HG03354 (cell line): Measurements from ENCODE around the gene CEACAM21.
"Not testable (repeated sequence)": the region's sequence is repeated elsewhere in the genome, so short reads cannot be mapped to it uniquely, and the experiment has no call there.

Source experiments
- ATAC-seq: cut with Tn5 transposase; IDR thresholded peaks from one replicate; pipeline ENCODE4 v1.9.1; 2021; ENCODE audit warnings: mild to moderate bottlenecking; ENCODE audit not compliant: unreplicated experiment, poor library complexity, severe bottlenecking

The CEACAM21 gene

DNA sequence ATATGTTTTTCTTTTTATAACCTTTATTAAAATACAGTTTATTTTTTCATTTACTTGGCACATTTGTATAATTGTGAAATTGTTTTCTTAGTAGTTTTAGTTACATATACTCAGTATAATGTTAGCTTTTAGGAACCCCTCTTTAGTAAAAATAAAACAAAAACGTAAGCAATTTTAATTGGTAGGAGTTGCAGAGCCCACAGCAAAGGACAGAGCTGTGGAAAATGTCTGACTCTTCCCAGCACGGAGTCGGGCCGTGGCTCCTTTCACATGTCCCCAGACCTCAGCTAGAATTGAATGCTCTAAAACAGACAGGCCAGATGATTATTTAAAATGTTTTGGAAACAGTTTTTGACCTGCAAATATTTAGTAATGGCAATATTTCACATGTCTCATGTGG, 27.9 kb upstream of the CEACAM21 start:
- no peak for ATAC-seq

DNA sequence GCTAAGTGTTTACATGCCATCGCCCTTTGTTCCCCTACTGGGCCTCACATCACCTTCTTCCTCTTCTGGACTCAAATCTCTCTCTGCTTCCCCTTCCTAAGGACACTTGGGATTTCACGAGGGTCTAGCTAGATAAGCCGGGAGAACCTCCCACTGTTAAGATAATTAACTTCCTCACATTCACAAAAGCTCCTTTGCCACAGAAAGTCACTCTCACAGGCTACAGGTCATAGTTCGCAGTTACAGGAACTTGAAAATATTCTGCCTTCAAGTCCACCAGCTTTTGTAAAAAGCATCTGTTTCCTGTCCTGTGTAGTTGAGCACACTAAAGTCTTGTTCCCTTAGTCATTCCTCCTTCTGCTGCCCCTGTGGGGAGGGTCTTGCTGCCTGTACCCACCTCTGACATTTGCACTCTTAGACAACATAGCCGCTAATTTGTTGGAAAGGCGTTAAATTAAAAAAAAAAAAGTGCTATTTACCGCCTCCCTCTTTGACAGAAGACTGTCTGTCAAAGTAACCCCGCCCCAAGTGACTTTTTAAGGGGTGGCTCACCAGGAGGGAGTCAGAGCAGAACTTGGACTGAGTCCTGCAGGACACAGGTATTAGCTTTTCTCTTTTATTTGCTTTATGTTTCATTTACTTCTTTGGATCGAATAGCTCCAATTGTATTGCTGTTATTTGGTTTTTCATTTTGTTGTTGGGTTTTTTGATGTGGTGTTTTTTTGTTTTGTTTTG, 26.8 kb upstream of the CEACAM21 start:
- ATAC-seq = peak; percentile 60

DNA sequence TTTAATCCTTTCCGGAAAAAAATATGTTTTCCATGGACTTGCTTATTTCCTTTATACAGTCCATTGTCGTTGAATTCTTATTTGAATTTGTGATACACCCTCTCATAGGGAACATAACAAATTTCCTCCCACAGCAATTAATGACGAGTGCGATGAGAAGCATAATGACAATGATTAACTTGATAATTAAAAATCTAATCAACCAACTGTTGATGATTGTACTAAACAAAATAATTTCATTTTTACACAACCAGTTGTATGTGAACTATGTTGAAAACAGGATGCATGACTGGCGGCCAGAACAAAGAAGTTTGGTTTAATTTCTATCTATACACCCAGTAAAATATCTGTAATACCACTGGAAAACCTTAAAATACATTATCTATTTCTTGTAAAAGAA, 26.1 kb upstream of the CEACAM21 start:
- ATAC-seq = no peak

DNA sequence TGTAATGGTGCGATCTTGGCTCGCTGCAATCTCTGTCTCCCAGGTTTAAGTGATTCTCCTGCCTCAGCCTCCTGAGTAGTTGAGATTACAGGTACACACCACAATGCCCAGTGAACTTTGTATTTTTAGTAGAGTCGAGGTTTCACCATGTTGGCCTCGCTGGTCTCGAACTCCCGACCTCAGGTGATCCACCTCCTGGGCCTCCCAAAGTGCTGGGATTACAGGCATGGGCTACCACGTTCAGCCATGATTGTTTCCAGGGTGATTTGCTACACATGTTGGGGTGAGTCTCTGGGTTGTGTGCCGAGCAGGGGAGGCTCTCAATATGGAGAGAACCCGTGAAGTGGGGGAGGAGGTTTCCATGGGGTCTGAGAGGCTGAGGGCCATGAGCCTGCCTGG, 24.8 kb upstream of the CEACAM21 start:
- ATAC-seq = no peak

DNA sequence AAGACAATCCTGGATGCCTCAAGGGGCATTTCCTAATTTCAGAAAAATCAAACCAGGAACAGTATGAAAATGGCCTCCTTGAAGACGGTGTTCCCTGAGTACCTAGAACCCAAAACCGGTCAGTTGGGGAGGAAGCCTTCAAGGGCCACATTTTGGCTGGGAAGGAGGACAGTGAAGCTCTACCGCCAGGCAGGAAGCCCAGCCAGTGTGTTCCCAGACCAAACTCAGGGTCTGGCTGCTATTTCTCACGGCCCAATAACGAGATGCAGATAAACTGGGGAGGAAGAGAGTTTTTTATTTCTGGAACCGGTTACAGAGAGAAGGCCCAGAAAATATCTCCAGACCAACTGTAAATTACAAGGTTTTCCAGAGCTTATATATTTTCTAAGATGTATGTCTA, 24.3 kb upstream of the CEACAM21 start:
- no peak for ATAC-seq

DNA sequence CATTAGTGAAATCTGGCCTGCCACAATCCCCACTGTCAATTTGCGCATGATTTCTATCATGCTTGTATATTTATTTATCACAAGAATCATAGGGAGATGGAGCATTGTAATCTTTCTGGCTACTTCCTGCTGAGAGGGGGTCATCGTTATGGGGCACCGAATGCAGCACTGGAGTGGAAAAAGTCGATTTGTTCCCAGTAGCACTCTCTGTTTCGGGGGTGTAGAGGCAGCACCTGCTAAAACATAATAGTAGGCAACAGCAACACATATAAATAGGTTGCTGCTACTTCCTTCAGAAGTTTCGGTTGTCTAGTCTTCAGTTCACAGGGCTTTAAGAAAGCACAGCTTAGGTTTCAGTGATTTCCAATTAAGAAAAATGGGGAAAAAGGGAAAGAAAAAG, 23.4 kb upstream of the CEACAM21 start:
- ATAC-seq = peak; percentile 50

DNA sequence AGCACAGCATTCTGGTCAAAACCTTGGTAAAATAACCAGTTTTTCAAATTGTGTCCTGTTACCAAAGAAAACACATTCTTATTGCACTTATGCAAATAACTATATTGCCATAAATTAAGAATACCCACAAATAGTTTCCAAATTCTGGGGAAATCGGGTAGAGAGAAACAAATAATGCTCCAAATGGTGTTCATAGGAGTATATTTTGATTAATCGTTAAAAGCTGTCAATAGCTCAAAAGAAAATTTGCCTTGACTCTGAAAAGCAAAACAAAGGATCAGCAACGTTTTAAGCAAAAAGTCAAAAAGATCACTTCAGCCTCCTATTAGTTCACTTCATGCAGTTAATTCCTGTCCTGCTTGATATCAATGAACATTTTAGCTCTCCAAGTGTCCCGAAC, 22.2 kb upstream of the CEACAM21 start:
- no peak for ATAC-seq

DNA sequence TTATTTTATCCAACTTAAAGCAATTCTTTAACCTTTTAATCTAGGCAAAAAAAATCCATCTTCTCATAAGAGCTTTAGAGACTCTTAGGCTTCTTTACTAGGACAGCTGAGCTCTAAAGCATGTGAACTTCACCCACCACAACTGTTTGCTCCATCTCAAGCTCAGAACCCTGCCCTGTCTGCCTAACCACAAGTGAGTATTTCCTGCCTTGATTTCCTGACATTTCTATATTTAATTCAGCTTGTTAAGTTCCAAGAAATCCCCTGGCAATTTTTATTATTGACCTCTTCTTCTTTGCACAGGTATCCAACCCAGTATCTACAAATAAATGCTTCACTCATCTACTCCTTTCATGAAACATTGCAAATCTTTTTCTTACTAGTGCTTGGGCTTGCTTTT, 21.1 kb upstream of the CEACAM21 start:
- ATAC-seq = no peak

DNA sequence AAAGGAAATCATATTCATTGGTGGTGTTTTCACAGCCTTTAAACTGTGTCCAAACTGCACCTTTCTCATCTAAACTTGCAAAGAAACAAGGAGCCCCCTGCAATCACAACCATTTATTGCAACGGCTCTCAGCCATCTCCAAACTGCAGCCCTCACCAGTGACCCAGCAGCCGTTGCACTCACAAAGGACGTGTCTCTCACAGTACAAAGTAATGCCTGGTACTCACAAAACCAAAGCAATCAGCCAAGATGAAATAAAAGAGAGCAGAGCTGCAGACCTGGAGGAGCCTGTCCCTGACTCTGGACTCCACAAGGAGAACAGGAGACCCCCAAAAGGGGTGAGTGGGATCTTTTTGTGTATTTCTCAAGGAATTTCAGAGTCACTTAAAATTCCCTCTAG, 20.2 kb upstream of the CEACAM21 start:
- no peak for ATAC-seq

DNA sequence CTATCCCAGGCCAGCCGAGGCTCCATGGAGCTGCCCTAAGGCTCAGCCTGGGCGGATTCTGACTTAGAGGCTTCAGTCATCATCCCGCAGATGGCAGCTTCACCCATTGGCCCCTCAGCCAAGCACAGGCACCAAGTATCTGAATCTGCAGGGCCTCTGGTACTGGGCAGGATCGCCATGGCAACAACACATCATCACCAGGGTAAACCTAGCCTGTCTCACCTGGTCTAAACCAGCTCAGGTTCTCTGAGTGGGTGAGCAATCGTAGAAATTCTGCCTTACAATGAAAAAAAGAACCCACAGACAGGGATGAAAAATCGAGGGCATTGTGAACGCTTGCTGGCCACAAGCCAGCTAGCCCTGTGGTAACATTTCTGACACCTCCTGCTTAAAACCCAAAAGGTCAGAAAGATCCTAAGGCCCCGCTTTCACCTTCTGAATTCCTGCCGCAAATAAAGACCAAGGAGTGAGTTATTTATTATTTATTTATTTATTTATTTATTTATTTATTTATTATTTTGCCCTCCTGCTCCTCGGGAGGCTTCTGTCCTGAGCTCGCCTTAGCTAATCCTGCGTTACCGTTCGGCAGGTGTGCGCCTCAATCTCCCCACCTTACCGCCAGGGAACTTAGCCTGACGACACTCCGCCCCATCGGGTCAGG, 12.0 kb upstream of the CEACAM21 start:
- ATAC-seq = no peak

DNA sequence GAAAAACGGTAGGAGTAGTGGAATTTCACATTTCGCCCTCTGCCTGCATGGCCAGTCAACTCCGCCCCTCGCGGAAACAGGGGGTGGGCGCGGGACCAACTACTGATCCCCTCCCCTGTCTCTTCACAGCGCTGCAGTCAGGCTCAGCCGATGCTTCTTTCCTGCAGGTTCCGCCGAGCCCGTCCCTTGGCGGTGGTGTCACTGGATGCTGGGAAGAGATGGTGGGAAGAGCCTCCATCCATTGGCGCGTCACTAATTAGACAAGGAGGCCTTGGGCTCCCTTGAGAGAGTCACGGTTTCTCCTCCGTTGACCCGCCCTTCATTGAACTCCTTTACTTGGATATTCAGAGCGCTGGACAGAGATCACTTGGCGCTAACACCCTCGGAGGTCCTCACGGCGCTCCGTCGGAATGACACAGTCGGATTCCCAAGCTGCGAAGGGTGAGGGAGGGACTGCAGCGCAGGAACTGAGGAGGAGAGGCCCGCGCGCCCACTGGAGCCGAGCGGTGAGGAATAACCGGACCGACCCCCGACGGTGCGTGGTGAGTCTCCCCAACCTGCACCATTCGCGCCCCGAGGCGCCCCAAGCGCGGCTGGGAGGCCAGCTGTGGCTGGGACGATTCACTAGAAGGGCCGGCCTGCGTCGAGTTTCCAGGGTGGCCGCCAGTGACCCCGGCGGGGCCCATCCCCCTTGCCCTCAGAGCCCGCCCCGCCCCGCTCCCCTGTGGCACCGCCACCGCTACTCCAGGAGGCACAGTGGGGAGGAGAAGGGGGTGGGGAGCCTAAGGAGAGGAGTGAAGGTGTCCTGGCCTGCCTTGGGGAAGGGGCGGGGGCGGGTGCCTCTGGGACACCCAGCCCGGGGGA, 11.2 kb upstream of the CEACAM21 start:
- no peak for ATAC-seq

DNA sequence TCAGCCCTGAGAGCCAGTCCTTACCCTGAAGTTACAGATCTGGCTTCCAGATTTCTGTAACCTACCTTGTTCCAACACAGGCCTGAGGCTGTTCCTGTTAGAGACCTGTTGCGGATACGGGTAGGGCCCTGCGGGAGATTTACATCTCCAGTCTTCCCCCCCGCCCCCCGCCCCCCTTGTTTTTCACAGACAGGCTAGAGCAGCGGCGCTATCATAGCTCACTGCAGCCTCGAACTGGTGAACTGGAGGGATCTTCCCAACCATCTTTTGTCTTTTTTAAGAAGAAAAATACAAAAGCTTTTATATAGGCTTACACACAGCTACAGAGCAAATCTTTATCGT, 10.6 kb upstream of the CEACAM21 start:
- no peak for ATAC-seq

DNA sequence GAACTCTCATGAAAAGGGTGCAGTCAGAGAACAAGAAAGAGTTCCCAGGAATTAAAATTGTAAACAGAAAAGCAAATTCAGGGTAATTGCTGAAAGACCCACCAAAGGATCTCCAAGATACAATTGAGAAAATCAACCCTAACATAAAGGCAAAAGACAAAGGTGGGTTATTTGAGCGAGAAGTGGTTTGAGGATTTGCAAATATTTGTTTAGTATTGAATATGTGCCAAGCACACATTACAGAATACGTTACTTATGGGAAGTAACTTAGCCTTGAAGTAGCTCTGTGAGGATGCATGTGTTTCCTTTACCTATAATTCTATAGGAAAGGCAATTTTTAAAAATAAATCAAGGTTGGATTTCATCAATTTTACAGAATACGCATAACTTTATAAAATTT, 10.0 kb upstream of the CEACAM21 start:
- no peak for ATAC-seq

DNA sequence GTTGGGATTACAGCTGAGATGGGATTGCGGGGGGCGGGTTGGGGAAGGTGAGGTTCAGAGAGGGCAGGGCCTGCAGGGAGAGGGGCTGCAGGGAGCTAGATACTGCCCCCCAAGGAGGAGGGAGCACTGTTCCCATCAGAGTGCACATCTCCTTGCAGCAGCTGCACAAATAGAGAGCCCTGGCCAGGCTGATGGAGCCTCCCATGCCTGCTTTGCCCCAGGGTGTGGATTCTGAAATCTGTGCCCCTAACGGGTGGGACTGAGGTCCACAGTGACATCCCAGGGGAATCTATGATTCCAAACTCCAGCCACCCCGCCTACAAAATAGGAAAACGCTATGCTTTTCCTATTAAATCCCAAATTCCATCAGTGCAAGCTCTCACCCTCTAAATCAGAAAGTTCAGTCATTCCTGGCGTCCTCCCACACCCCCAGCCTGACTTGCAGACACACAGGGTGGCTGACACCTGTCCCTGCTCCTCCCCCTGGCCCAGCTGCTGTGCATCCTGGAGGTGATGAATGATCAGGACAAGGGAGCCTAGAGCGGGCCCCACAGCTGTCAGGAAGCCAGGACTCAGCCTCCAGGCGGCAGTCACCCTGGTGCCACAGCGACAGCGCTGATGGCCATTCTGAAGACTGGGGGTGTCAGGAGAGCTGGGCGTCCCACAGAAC, 6.3 kb upstream of the CEACAM21 start:
- ATAC-seq = no peak

DNA sequence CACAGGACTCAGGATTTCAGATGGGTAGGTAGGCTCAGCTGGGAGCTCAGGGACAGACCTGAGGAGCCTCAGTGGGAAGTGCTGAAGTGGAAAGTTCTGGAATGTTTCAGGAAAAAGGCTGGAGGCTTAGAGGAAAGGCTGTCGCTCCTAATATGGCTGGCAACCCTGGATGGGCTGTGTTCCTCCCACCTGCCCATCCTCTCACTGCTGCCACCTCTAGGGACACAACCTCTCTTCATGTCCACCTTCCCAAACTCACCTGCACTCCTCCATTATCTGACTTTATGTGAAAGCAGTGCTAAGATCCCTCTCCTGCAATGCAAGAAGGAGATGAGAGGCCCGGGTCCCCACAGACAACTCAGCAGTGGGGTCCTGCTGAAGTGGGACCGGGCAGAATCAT, 5.8 kb upstream of the CEACAM21 start:
- no peak for ATAC-seq

DNA sequence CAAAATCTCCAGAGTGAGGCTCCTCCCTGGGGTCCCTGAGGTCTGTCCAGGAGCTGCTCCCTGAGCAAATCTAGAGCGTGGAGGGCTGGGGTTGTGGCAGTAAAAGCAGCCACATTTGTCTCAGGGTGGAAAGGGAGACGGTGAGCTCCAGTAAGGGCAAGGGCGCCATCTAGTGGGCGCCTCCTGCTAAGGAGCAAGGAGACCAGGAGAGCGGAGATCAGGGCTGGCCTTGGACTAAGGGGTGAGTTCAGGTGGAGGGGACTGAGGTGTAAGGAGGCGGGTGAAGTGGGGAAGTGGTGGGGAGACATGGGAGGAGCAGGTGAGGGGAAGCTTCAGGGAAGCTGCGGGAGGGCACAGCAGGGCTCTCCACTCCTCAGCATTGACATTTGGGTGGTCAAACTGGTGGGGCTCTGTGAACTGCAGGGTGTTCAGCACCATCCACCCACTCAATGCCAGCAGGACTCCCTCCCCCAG, 5.3 kb upstream of the CEACAM21 start:
- ATAC-seq = no peak

DNA sequence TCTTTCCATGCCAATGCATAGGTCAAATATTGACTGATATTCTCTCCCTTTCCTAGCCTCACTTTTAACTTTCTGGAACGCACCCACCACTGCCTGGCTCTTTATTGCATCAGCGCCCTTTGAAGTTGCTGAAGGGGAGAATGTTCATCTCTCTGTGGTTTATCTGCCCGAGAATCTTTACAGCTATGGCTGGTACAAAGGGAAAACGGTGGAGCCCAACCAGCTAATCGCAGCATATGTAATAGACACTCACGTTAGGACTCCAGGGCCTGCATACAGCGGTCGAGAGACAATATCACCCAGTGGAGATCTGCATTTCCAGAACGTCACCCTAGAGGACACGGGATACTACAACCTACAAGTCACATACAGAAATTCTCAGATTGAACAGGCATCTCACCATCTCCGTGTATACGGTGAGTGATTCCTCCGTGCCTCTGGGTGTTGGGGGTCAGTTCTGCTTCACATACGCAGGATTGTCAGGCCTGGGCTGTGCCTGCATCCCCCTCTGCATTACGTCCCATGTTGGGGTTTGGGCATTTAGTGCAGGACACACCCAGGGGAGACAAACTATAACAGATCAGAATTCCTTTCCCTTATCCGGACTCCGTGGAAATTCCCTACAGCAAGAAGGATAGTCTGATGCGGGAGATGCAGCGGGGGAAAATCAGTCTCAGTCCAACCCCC, 1.3 kb downstream of the CEACAM21 start:
- no peak for ATAC-seq

DNA sequence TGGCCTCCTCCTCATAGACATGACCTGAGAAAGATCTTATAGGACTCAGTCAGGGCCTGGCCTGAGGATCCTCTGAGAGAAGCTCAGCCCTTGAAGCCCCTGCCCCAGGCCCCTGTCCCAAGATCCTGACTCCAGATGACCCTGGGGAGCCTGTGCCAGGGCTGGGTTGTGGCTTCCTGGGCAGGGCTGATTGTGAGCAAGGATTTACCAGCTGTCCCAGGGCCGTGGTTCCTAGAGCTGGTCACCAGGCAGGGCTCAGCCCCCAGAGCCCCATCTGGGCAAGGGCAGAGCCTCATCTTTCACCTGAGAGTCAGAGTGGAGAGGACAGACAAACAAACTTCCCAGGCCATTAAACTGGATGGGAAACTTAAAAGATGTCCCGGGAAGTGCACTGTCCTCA, 1.9 kb downstream of the CEACAM21 start:
- ATAC-seq = no peak

DNA sequence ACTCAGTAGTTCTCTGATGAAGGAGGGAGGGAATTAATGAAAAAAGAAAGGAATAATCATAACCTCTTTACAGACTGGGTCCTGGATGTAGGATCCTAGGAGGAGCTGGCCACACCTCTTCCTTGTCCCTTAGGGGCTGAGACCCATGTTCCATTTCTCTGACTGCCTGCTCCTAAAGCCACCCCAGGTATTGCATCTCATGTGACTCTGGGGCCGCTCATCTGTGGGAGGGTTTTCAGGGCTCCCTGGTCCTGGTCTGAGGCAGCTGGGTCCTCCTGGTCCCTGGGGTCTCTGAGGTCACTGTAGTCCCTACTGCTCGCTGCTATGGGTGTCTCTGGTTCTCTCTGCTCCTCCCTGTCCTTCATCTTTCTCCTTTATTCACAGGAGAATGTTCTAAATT, 2.9 kb downstream of the CEACAM21 start:
- no peak for ATAC-seq

DNA sequence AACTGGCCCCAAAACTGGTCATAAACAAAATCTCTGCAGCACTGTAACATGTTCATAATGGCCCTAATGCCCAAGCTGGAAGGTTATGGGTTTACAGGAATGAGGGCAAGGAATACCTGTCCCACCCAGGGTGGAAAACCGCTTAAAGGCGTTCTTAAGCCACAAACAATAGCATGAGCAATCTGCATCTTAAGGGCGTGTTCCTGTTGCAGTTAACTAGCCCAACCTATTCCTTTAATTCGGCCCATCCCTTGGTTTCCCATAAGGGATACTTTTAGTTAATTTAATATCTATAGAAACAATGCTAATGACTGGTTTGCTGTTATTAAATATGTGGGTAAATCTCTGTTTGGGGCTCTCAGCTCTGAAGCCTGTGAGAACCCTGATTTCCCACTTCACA, 5.1 kb downstream of the CEACAM21 start:
- not testable (repeated sequence) for ATAC-seq
